Uterus (tissue), 4 donors: ENCODE data around the gene ZNF579. TPM values are rescaled to one million over a fixed set of nuclear protein-coding genes. Genes with fewer than 3 reads are reported as not detected.
"Not testable (repeated sequence)": the region's sequence is repeated elsewhere in the genome, so short reads cannot be mapped to it uniquely, and the experiment has no call there.

Experiments
- DNase-seq, 2 donors: peaks; one replicate each; pipeline ENCODE4 v3.0.0-alpha.2; 2019 to 2020
- H3K27ac ChIP-seq, 2 donors: fragments of 200-600 bp; sonication (generic); 1 replicate in 1 of 2; 2 replicates in 1 of 2; pipeline ENCODE4 v1.5.1; 2016 to 2018
- H3K27me3 ChIP-seq, 2 donors: fragments of 200-600 bp; sonication (generic); one replicate each; pipeline ENCODE4 v1.5.1; 2018 to 2019; ENCODE audit warnings: control low read depth in 1 of 2
- H3K36me3 ChIP-seq, 2 donors: fragments of 200-600 bp; sonication (generic); one replicate each; pipeline ENCODE4 v1.5.1; 2019; ENCODE audit warnings: control low read depth in 1 of 2
- H3K4me1 ChIP-seq, 2 donors: fragments of 200-600 bp; sonication (generic); one replicate each; pipeline ENCODE4 v1.5.1; 2018 to 2019; ENCODE audit warnings: control low read depth in 1 of 2
- H3K4me3 ChIP-seq, 2 donors: fragments of 200-600 bp; sonication (generic); 1 replicate in 1 of 2; 2 replicates in 1 of 2; pipeline ENCODE4 v1.5.1; 2018 to 2019; ENCODE audit warnings: mild to moderate bottlenecking in 1 of 2
- H3K9me3 ChIP-seq, 2 donors: fragments of 200-600 bp; sonication (generic); one replicate each; pipeline ENCODE4 v1.5.1; 2019; ENCODE audit warnings: control low read depth in 1 of 2
- CTCF ChIP-seq, 4 experiments: fragments of 200-600 bp in 2 of 4; fragments of 450-650 bp in 2 of 4; sonication (generic) in 2 of 4; IDR thresholded peaks; one replicate each; pipeline ENCODE4 v1.5.1; 2016 to 2019; ENCODE audit warnings: antibody characterized with exemption in 4 of 4, mild to moderate bottlenecking in 2 of 4, moderate library complexity in 1 of 4
- POLR2A ChIP-seq, 2 donors: fragments of 450-650 bp; IDR thresholded peaks; one replicate each; pipeline ENCODE4 v1.6.1; 2016; ENCODE audit warnings: antibody characterized with exemption in 2 of 2, mild to moderate bottlenecking in 1 of 2, moderate library complexity in 1 of 2
- intact Hi-C: fragments of 100-400 bp; cut with DNase I; formaldehyde crosslinking; loops from one replicate; pipeline ENCODE4 v1.15.1; 2023; ENCODE audit warnings: low total_unique reads
- total RNA-seq, 4 donors: library from RNA; depleted of rRNA in 3 of 4; stranded (reverse); fragments of >200 nt in 3 of 4; gene quantifications; one replicate each; pipeline versions ENCODE4 v1.1.0 to v1.2.4, GENCODE V29; 2014 to 2023
- donor health status: DM: yes; HTN: yes; CAD: no.

Gene ZNF579
- total RNA-seq, 4 donors from 2014 or later = 4.4 to 21.9 TPM; not detected in 2

- H3K4me1 ChIP-seq = no peaks in the 10 kb centered on the region
- no peak overlapping the region for H3K4me3 ChIP-seq
- intact Hi-C loops = no loop called here
- TF ChIP-seq CTCF (IDR thresholded peaks at IDR 0.05) (no peak), POLR2A (IDR thresholded peaks at IDR 0.05) (no peak)
- no peaks in the 10 kb centered on the region for H3K36me3 ChIP-seq
- no peak overlapping the region for H3K27ac ChIP-seq
- H3K27me3 ChIP-seq = no peaks in the 10 kb centered on the region
- no peaks in the 10 kb centered on the region for H3K9me3 ChIP-seq
- DNase-seq = no peak
Observed at GRCh38 chr19:55578031-55578760, 2.5 kb downstream of the ZNF579 start.

GRCh38 chr19:55576746-55577145 is 3.9 kb downstream of the ZNF579 start:
- H3K27ac ChIP-seq = no peak overlapping the region
- H3K4me1 ChIP-seq = no peaks in the 10 kb centered on the region
- no peak for DNase-seq
- intact Hi-C loops = no loop called here
- H3K27me3 ChIP-seq = no peaks in the 10 kb centered on the region
- H3K4me3 ChIP-seq = no peak overlapping the region
- TF ChIP-seq POLR2A (IDR thresholded peaks at IDR 0.05) (no peak), CTCF (IDR thresholded peaks at IDR 0.05) (no peak)
- H3K36me3 ChIP-seq = no peaks in the 10 kb centered on the region
- no peaks in the 10 kb centered on the region for H3K9me3 ChIP-seq

GRCh38 chr19:55573929-55574328 is 6.7 kb downstream of the ZNF579 start:
- H3K36me3 ChIP-seq, intact Hi-C loops, DNase-seq, H3K27me3 ChIP-seq, H3K4me1 ChIP-seq, H3K4me3 ChIP-seq, H3K27ac ChIP-seq, H3K9me3 ChIP-seq: not testable (repeated sequence)

GRCh38 chr19:55569477-55569876 is 11.2 kb downstream of the ZNF579 start:
- H3K27ac ChIP-seq, H3K4me3 ChIP-seq, intact Hi-C loops, H3K27me3 ChIP-seq, H3K4me1 ChIP-seq, H3K36me3 ChIP-seq, DNase-seq, H3K9me3 ChIP-seq: not testable (repeated sequence)

- TF ChIP-seq CTCF (IDR thresholded peaks at IDR 0.05) = no peak
- no peak for TF ChIP-seq POLR2A (IDR thresholded peaks at IDR 0.05)
- intact Hi-C loops = no loop called here
- no peaks in the 10 kb centered on the region for H3K9me3 ChIP-seq
- H3K36me3 ChIP-seq = no peaks in the 10 kb centered on the region
- no peaks in the 10 kb centered on the region for H3K27me3 ChIP-seq
- H3K27ac ChIP-seq = no peak overlapping the region
- H3K4me3 ChIP-seq = no peak overlapping the region
- DNase-seq = no peak
- no peaks in the 10 kb centered on the region for H3K4me1 ChIP-seq
Observed at GRCh38 chr19:55567708-55568328, 12.8 kb downstream of the ZNF579 start.

- no peaks in the 10 kb centered on the region for H3K9me3 ChIP-seq
- no peak overlapping the region for H3K4me3 ChIP-seq
- no peaks in the 10 kb centered on the region for H3K36me3 ChIP-seq
- TF ChIP-seq POLR2A (IDR thresholded peaks at IDR 0.05) (no peak), CTCF (IDR thresholded peaks at IDR 0.05) (no peak)
- H3K27ac ChIP-seq = no peak overlapping the region
- DNase-seq = no peak
- no peaks in the 10 kb centered on the region for H3K4me1 ChIP-seq
- no peaks in the 10 kb centered on the region for H3K27me3 ChIP-seq
- intact Hi-C loops = no loop called here
Observed at GRCh38 chr19:55566823-55567222, 13.8 kb downstream of the ZNF579 start.
